ENCODE measurements around the gene ARHGAP4.

Gene ARHGAP4

GRCh38 chrX:153925739-153926551 is at the start of gene ARHGAP4:
TSS of gene ARHGAP4 (minus strand) at chrX:153926264. CDS start at chrX:153926202, 62 bp downstream.
- Histone ChIP-seq H3K9me3 (no peaks in the 10 kb centered on the region), H3K27ac (peak within 1 kb of the TSS; percentile 93 to 99), H3K36me3 (peaks cover 0 to 14% (median 10%) of the 10 kb centered on the region in 3 donors), H3K27me3 (no peaks in the 10 kb centered on the region), H3K4me1 (peaks cover 0 to 47% (median 27%) of the 10 kb centered on the region in 4 donors), H3K4me3 (peak within 1 kb of the TSS; percentile 68 to 71)
- intact Hi-C loops (cut with DNase I; ENCODE audit: low total_unique reads): no loop called here
- DNase-seq: no peak
- TF ChIP-seq CTCF (IDR thresholded peaks at IDR 0.05): no peak

- Histone ChIP-seq H3K36me3 (no peaks in the 10 kb centered on the region), H3K4me3 (no peak overlapping the region), H3K27ac (peak overlapping the region; percentile 98 to 99), H3K9me3 (peaks cover 0 to 3% (median 0%) of the 10 kb centered on the region in 3 donors), H3K27me3 (no peaks in the 10 kb centered on the region), H3K4me1 (peaks cover 0 to 16% (median 13%) of the 10 kb centered on the region in 4 donors)
- no peak for DNase-seq
- intact Hi-C loops (cut with DNase I; ENCODE audit: low total_unique reads): no loop called here
- no peak for TF ChIP-seq CTCF (IDR thresholded peaks at IDR 0.05)
Measured at GRCh38 chrX:153974726-153975286, 48.7 kb upstream of the ARHGAP4 start.

GRCh38 chrX:153974003-153974725 is 48.1 kb upstream of the ARHGAP4 start:
- Histone ChIP-seq H3K27ac (peak overlapping the region; percentile 98 to 99), H3K9me3 (peaks cover 0 to 3% (median 0%) of the 10 kb centered on the region in 3 donors), H3K4me3 (peak overlapping the region in 1 of 2 donors; percentile 88), H3K27me3 (no peaks in the 10 kb centered on the region), H3K4me1 (peaks cover 0 to 20% (median 17%) of the 10 kb centered on the region in 4 donors), H3K36me3 (no peaks in the 10 kb centered on the region)
- DNase-seq: no peak
- no peak for TF ChIP-seq CTCF (IDR thresholded peaks at IDR 0.05)
- intact Hi-C loops (cut with DNase I; ENCODE audit: low total_unique reads): no loop called here

- Histone ChIP-seq H3K27me3 (no peaks in the 10 kb centered on the region), H3K4me1 (peaks cover 0 to 28% (median 23%) of the 10 kb centered on the region in 4 donors), H3K27ac (peak overlapping the region; percentile 98 to 99), H3K4me3 (peak overlapping the region; percentile 82 to 88), H3K36me3 (no peaks in the 10 kb centered on the region), H3K9me3 (peaks cover 0 to 3% (median 0%) of the 10 kb centered on the region in 3 donors)
- intact Hi-C loops (cut with DNase I; ENCODE audit: low total_unique reads): no loop called here
- no peak for TF ChIP-seq CTCF (IDR thresholded peaks at IDR 0.05)
- DNase-seq: no peak
Measured at GRCh38 chrX:153973127-153974002, 47.3 kb upstream of the ARHGAP4 start.
